GM12872 (cell line): ENCODE results near the gene TLL2.

Experiments used
- TF ChIP-seq, protein P1 (sequence below): IDR thresholded peaks from 3 replicates; pipeline ENCODE4 v1.5.1; 2011; ENCODE audit warnings: low read depth, mild to moderate bottlenecking, low read length, moderate library complexity; ENCODE audit not compliant: insufficient read depth

Gene TLL2

GRCh38 chr10:96360766-96361165 lies 153.0 kb downstream of the TLL2 start:
- TF ChIP-seq, protein P1, sequence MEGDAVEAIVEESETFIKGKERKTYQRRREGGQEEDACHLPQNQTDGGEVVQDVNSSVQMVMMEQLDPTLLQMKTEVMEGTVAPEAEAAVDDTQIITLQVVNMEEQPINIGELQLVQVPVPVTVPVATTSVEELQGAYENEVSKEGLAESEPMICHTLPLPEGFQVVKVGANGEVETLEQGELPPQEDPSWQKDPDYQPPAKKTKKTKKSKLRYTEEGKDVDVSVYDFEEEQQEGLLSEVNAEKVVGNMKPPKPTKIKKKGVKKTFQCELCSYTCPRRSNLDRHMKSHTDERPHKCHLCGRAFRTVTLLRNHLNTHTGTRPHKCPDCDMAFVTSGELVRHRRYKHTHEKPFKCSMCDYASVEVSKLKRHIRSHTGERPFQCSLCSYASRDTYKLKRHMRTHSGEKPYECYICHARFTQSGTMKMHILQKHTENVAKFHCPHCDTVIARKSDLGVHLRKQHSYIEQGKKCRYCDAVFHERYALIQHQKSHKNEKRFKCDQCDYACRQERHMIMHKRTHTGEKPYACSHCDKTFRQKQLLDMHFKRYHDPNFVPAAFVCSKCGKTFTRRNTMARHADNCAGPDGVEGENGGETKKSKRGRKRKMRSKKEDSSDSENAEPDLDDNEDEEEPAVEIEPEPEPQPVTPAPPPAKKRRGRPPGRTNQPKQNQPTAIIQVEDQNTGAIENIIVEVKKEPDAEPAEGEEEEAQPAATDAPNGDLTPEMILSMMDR, result no peak

GRCh38 chr10:96360331-96360730 lies 153.4 kb downstream of the TLL2 start:
- TF ChIP-seq, protein P1, result no peak

DNA sequence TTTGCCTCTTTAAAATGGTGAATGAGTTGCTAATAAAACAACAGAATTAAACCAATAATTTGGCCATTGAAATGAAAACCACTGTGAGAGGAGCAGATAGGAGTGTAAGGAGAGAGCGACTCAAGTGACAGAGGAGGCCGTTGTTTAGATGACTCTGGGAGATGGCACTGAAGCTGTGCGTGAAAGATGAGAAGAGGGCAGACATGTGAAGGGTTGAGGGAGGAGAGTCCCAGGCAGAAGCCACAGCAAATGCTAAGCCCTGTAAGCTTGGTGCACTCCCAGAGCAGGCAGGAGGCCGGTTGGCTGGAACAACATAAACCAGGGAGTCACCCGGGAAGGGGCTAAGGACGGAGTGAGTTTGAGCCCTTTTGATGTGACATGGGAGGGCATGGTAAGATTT lies 154.1 kb downstream of the TLL2 start:
- TF ChIP-seq, protein P1, result no peak

- TF ChIP-seq, protein P1, result no peak
Measured at GRCh38 chr10:96358851-96359540, 154.7 kb downstream of the TLL2 start, which contains the start of gene OPALIN. Gene OPALIN, minus strand, starts transcription at chr10:96359002. Its CDS starts 106 bp downstream, at chr10:96358896.

GRCh38 chr10:96357038-96357620 lies 156.6 kb downstream of the TLL2 start:
- TF ChIP-seq, protein P1, result no peak

- TF ChIP-seq, protein P1, result no peak
Measured at GRCh38 chr10:96352582-96352981, 161.1 kb downstream of the TLL2 start.

DNA sequence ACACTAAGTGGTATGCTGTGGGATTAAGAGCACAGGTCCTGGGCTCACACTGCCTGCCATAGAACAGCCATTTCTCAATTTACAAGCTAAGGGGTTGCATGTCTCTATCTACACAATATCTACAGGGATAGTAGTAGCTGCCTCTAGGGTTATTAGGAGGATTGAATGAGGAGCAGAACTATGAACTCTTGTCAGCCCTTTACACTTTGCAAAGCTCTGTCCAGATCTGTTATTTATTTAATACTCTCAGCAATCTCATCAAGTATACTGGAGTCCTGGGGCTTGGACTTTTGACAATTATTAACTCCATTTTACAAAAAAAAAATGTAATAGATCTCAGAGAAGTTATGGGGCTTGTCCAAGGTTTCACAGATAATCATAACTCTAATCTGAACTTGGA lies 161.7 kb downstream of the TLL2 start:
- TF ChIP-seq, protein P1, result no peak
